HS-27A (cell line): ENCODE results near the gene FSTL5.

Source experiments
- DNase-seq: peaks from one replicate; pipeline ENCODE4 v3.0.0-alpha.2; 2012; ENCODE audit warnings: low read depth, missing footprints

FSTL5 gene

DNA sequence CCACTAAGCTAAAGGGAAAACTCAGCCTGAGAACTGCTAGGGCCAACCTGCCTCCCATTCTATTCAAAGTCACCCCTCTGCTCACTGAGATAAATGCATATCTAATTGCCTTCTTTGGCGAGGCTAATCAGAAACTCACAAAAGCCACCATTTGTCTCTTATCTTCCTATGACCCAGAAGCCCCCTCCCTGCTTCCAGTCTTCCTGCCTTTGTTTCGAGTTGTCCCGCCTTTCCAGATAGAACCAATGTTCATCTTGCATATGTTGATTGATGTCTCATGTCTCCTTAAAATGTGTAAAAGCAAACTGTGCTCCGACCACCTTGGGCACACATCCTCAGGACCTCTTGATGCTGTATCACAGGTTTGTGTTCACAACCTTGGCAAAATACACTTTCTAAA, 459.8 kb downstream of the FSTL5 start:
- no peak for DNase-seq

DNA sequence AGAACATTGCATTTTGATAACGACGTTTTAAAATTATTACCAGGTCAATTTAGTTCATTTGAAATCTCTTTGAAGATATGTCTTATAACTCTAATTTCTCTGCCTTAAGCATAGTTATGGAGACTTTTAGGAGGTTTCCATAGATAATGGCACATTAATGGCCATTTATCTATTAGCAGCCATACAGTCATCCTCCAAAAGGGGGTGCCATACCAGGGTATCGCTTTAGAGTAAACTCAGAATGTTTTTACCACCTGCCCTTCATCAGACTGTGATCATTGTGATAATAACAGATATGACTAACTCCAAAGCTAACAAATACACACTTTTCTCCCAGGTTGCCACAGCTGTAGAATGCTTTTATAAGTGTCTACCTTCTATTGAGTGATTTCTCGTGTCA, 461.5 kb downstream of the FSTL5 start:
- DNase-seq: no peak

DNA sequence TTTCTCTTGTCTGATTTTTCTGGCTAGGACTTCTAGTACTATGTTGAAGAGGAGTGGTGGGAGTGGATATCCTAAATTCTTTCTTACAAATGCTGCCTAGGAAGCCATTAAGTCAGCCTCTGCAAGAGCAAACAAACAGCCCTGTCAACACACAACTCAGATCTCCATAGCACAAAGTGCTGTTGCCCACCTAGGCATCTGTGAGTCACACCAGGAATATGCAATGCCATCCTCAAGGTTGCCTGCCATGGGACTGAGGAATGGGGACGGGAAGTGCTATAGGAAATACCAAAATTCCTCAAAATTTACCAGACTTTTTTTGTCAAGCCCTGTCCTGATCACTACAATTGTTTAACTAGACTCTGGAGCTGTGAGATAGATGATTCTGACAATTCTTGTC, 466.9 kb downstream of the FSTL5 start:
- DNase-seq: no peak

DNA sequence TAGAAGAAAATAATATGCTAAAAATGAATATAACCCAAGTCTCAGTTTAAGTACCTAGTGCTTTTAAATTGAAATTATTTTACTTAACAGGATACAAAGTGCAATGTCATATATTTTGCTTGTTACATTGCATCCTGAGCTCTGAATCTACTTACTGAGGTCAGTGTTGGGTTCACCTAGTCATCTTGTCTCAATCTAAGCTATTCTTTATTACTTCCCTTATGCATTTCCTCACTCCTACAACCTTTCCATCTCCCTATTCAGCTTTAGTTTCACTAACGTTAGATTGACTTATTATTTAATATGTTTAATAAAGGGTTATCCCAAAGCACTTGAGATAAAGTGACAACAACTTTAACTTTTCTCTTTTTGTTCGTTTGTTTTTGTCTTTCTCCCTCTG, 483.7 kb downstream of the FSTL5 start:
- no peak for DNase-seq

DNA sequence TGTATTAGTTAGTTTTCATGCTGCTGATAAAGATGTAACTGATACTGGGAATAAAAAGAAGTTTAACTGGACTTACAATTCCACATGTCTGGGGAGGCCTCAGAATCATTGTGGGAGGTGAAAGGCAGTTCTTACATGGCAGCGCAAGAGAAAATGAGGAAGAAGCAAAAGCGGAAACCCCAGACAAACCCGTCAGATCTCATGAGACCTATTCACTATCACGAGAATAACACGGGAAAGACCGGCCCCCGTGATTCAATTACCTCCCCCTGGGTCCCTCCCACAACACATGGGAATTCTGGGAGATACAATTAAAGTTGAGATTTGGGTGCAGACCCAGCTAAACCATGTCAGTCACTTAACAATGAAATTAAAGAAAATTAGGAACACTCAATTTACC, 499.1 kb downstream of the FSTL5 start:
- DNase-seq: no peak

DNA sequence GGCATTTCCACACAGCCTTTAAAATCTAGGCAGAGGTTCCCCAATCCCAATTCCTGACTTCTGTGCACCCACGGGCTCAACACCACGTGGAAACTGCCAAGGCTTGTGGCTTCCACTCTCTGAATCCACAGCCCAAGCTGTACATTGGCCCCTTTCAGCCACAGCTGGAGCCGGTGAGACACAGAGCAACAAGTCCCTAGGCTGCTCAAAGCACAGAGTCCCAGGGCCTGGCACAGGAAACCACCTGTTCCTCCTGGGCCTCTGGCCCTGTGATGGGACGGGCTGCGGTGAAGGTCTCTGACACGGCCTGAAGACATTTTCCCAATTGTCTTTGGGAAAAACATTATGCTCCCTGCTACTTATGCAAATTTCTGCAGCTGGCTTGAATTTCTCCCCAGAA, 500.0 kb downstream of the FSTL5 start:
- DNase-seq: no peak

DNA sequence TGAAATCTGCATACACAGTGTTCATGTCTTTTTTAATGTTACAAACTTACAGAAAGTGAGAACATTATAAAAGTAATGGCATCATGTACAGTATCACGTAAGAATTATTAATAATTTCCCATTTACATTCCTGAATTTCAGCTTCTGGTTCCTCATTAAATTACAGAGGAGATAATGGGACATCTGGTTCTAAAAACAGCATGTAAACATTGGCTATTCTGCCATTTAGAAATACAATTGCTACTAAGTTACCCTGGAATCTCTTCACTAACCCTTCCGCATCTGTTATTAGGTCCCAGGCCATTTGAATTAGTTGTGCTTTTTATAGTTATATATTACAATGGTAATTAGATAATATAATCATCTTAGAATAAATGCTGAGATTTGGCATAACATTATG, 505.1 kb downstream of the FSTL5 start:
- no peak for DNase-seq

DNA sequence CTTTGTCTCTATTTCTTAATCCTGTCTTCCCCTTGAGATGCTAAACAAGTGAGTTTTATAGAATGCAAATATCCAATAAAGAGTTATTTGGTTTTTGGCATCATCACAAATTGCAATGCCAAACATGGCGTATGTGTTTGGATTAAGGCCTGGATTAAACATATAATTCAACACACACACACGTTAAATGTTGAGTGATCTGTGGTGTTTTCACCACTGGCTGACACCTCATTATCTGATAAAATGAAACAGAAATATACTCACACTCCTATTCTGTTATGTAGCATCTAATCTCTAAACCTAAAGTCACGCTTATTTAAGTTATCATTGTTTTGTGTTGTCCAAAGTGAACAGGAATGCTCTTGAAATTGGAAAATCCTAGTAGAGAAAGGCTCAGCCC, 506.2 kb downstream of the FSTL5 start:
- no peak for DNase-seq

DNA sequence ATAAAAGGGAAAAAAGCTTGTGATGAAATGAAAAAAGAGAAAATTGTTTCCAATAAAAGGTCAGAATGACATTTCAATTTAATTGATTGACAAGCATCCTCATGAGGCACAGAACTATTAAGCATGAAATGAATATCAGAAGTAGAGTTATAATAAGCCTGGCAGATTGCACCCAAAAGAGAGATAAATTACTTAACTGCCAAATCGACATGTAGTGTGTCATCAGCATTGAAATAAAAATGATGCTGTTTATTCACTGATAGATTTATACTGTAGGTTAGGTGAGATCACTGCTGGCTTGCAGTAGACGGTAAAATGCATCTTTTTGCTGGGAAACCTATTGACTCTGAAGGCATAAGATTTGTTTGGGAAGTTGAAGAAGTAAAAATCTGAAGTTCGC, 507.2 kb downstream of the FSTL5 start:
- no peak for DNase-seq

DNA sequence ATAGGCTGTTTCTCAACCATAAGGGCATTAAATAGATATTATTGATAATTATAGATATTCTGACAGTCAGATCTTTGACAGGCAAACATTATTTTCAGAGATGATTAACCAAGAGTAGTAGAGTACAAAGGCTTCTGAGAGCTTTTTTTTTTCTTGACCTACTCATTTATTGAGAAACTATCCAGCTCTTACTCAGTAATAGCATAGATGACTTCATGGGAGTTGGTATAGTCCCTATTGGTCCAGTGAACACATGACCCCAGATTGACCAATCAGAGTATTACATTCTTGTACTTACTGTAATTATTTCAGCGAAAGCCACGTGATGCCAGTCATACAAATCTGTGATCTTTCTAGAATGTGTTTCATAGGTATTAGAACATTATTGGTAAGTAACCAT, 508.7 kb downstream of the FSTL5 start:
- no peak for DNase-seq

DNA sequence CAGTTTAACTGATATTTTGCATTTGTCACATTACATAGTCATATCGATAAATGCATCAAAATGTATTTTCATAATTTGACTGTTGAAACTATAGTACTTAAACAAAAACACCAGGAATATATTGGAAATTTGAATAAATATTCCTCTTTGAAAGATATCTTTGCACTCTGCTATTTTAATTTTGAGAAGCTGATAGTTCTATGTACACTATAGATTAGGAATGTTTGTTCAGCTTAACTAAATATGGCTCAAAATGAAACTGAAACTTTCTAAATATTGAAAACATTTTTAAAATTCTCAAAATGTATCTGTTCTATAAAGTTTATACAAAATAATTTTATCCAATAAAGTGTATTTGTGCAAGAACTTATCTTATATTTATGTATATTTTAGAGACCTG, 510.1 kb downstream of the FSTL5 start:
- DNase-seq: no peak

DNA sequence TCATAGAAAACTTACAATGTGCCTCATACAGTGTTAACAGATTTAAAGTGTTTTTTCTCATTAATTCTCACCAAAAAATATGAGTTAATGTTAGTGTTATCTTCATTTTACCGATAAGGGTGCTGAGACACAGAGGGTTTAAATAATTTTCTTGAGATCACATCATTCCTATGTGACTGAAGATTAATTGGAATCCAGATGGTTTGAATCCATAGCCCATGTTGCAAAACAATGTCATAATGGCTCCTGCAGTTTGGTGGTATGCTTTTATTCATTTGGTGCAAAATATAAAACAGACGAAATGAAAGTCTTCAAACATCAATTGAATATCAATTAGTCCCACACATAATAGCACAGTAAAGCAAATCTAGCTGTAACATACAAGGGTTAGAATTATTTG, 512.2 kb downstream of the FSTL5 start:
- DNase-seq: no peak

DNA sequence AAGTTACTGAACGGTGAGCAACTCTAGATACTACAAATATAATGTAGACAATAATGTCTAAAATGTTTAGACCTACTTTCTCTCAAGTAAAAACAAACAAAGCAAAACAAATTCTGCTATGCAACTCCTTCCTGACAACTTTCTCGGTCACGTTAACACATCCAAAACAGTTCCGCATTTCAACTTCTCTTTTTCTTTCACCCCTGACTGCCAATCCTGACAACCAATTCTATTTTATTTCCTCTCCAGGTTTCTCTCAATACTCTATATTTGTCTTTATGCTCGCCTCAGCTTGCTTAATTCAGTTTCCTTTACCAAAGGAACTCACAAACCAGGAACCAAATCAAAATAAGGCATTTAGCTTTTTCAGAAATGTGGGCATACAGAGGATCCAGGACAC, 513.0 kb downstream of the FSTL5 start:
- no peak for DNase-seq

DNA sequence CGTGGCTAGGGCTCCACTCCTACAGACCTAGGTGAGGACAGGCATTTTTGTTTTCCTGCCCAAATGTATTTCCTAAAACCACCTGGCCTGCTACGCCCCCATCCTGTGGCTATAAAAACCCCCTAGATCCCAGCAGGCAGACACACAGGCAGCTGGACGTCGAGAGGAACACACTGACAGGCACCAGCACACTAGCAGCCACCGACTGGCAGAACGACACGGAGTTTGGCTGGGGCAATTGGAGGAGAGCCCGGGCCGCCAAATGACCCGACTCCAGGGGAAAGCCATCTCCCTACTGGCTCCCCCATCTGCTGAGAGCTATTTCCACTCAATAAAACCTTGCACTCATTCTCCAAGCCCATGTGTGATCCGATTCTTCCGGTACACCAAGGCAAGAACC, 516.0 kb downstream of the FSTL5 start:
- no peak for DNase-seq

DNA sequence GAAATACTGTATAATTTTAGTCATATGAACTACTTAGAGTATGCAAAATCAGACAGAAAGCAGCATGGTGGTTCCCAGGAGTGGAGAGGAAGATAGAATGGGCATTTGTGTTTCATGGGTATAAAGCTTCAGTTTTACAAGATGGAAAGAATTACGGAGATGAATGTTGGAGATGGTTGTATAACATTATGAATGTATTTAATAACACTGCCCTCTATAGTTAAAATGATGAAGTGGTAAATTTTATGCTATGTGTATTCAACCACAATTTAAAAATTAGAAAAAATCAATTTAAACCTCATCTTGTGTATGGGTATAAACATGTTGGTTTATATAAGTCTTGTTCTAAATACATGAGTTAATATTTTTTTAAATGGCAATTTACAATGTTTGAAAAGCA, 521.1 kb downstream of the FSTL5 start:
- no peak for DNase-seq

DNA sequence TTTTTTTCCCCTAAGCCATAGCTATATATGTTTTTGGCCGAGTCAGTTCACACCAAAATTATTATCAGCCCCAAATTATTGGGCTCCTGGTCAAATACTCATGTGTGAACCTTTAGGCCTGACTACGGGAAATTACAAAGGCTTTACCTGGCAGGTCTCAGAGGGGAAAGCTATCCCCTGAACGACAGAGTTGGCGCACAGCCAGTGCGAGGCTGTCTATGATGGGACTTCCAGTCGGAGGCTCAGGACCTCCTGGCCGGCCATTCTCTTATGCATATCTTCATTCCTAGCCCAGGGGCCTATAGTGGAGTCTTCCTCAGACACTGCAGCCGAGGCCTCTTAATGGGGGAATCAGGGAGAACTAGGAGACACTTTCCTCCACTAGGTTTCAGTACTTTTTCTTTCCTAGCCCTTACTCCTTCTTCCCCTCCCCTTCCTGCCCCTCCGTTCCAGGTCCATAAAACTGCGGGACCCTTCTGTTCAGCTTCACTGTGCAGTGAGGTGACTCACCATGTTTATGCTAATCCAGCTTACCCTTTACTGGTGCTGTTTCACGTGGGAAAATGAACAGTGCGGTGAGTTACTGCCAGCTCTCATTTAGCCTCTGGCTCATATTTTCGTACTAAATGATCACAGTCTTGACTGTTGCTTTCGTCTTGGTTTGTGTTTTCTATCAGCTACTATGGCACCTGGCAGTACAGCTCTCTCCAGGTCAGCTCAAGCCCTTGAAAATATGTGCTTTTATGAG, 533.9 kb downstream of the FSTL5 start:
- no peak for DNase-seq

DNA sequence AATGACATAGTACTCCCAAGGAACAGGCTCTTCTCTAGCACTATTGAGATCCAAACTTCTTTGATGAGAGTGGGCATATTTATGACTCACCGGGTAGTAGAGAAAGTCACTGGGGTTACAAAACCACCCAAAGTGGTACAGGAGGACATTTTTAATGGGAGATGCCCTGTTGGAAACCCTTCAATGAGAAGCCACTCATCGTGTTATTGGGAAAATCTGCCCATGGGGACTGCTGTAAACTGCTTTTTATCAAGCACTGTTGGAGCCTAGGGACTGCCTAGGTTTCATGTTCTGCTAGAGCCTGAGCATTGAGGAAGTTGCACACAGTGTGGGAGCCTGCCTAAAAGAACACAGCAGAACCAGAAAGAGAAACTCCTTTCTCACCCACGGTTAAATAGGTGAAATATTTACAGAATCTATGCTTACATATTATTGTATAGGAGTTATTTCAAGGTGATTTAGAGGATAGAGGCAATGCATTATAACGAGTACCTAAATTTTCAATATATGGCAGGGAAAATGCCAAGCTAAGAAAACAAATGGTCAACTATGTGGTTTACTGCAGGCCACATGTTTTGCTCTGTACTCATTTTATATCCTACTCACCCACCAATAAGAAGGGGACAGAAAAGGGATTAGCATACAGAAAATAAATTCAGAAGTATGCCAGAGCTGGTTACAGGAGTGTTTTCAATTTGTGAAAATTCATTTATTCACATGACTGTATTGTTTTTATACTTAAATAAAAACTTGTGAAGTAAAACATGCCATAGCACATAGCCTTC, 559.1 kb downstream of the FSTL5 start:
- DNase-seq: no peak

DNA sequence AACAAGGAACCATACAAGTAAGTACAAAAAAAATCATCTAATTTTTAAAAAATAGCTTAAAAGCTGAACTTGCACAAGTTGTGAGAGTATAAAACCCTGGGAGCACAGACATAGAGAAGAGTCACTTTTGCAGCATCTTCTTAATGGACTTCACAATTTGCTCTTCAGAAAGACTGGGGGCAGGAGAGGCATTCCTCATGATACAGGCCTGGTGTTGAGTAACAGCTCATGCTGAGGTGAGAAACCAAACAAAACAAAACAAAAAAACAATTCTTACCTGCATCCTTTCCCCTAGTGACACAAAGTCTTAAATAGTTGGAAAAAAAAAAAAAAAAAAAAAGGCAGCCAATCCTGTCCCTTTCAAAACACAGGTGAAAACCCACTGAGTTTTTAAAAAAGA, 562.8 kb downstream of the FSTL5 start:
- no peak for DNase-seq

DNA sequence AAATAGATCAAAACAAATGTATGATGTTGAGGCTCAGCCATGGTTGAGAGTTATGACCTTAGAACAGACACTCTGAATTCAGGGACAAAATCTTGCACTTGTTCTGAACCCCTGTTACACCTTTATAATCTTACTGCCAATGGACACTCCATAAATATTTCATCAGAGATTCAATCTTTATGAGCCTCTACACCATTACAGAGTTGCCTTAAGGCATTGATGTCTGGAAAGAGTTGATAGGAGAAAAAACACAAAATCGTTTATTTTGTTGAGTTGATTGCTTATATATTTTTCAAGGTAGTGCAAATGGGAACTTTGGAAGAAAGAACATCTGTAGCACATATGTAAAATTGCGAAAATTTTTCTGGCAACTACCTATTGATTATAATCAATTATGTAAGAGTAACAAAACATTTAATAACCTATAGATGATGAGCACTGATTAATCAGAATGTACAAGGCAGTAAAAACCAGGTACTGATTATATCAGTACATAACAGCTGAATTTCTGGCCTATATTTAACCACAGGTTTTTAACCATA, 568.5 kb downstream of the FSTL5 start:
- DNase-seq: no peak

DNA sequence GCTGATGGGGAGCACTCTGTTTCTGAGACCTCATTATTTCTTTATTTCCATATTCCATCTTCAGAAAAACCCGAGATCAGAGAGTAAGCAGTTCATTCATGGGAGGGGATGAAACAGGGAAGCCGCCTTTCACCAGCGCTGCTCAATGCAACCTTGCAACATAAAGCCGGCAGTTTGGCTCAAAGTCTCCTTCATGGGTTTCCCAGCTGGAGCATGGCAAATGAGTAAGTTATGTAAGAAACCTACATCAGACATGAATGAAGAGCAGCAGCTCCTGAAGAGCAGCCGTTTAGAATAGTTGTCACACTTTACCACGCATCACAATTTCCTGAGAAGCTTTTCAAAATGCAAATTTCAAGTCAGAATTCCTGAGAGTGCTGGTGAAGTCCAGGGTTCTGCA, 578.8 kb downstream of the FSTL5 start:
- no peak for DNase-seq

DNA sequence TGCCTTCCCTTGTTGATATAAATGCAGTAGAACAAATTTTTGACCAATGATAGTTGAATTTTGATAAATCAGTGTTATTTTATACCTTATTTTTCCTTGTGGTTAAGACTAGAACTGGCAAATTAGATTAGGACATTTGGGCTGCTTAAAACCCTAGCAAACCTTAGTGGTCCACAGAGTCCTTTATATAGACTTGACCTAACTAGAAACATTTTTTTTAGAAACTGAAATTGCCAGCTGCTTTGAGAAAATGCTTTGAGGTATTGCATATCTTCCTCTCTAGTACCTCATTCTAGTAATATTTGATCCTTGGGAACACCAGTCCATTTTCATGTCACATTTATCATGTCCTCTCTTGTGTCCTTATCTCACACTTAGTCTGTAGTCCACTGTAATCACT, 580.3 kb downstream of the FSTL5 start:
- DNase-seq: no peak

DNA sequence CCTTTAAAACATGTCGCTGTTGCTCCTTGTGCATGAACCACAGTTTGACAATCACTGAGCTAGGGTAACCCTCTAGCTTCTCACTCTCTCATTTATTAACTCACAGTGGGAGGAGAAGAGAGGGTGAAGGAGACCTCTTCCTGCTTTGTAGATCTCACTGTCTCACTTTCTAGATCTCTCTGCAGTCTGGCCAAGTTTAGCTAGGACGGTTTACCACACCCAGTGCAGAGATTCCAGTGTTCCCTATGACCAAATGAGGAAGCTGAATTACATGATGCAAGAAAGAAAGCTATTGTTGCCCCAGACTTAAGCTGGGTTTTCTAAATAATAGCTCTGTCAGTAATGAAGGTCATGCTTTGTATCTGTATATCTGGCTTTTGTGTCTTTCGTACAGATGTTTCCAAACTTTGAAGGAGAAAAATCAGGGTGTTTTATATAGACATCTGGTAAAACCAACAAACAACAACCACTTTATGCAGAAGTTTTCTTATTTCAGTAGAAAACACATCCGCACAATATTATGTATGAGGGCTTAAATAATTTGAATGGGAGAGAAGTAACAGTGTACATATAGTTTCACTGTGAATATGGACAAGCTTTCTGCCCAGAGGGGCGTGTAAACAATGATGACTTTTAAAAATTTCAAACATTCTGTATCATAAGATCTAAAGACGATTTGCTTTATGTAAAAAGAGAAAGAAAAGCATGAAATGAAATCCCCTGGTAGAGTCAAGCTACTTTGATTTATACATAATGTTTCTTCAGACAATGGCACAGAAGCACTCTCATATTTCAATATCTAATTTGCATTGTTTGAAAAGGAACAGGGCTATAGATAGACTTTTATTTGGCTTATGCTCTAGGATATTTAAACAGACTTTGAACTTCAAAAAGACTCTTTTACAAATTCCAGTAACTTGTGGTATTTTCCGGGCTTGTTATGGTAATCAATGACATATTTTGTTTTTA, 582.3 kb downstream of the FSTL5 start:
- no peak for DNase-seq
